Psoas muscle (tissue), 8 donors: ENCODE measurements around the gene P4HTM. TPM values are rescaled to one million over a fixed set of nuclear protein-coding genes. Genes with fewer than 3 reads are reported as not detected.

Experiments used
- ATAC-seq, 4 donors: fragments of 200-7000 bp; cut with Tn5 transposase; one replicate each; pipeline ENCODE4 v1.9.1; 2020; ENCODE audit warnings: moderate library complexity in 3 of 4, mild to moderate bottlenecking in 2 of 4
- DNase-seq, 2 donors: peaks; one replicate each; pipeline ENCODE4 v3.0.0-alpha.2; 2020
- H3K27ac ChIP-seq: fragments of 200-600 bp; one replicate; pipeline ENCODE4 v1.8.0; 2022
- H3K27me3 ChIP-seq, 3 donors: fragments of 200-600 bp in 1 of 3; one replicate each; pipeline versions ENCODE4 v1.6.1 to v1.8.0; 2013 to 2022; ENCODE audit warnings: low read length in 2 of 3, mild to moderate bottlenecking in 2 of 3, moderate library complexity in 1 of 3; ENCODE audit not compliant: insufficient read depth in 3 of 3
- H3K36me3 ChIP-seq, 2 donors: fragments of 200-600 bp in 1 of 2; one replicate each; pipeline versions ENCODE4 v1.6.1 to v1.8.0; 2013 to 2022; ENCODE audit warnings: low read depth in 1 of 2, mild to moderate bottlenecking in 1 of 2, moderate library complexity in 1 of 2; ENCODE audit not compliant: insufficient read depth in 1 of 2
- H3K4me1 ChIP-seq: fragments of 200-600 bp; one replicate; pipeline ENCODE4 v1.8.0; 2022
- H3K4me3 ChIP-seq: fragments of 200-600 bp; one replicate; pipeline ENCODE4 v1.8.0; 2022; ENCODE audit warnings: mild to moderate bottlenecking
- H3K9me3 ChIP-seq: fragments of 200-600 bp; one replicate; pipeline ENCODE4 v1.8.0; 2022
- CTCF ChIP-seq: fragments of 200-600 bp; IDR thresholded peaks from one replicate; pipeline ENCODE4 v1.8.0; 2022; ENCODE audit warnings: antibody characterized with exemption
- WGBS, 3 donors: extraction: QIAGEN DNeasy Blood & Tissue Kit; methylation state at CpG; one replicate each; pipeline versions ENCODE4 v1.1.6 to v1.1.7; 2013; 5-methylcytosine and 5-hydroxymethylcytosine counted together
- intact Hi-C, 2 donors: fragments of 100-400 bp; cut with DNase I; formaldehyde crosslinking; loops; one replicate each; pipeline versions ENCODE4 v1.11.0 to v1.14.2; 2022
- polyA plus RNA-seq, 3 donors: library from polyadenylated mRNA; stranded (reverse); fragments of 200-250 nt; gene quantifications; one replicate each; pipeline ENCODE4 v1.2.3, GENCODE V29; 2013
- total RNA-seq, 4 donors: library from RNA; stranded (reverse); fragmentation: NEBNext Ultra II Directional in 2 of 4; extraction: Animal tissue kit (Norgen Biotek cat#: 25700) in 2 of 4; gene quantifications; one replicate each; pipeline versions ENCODE4 v1.2.1 to v1.2.4, GENCODE V29; 2021 to 2023
- donor health status: healthy with polysubstance abuse.
- donor health status: DM: no; HTN: no; CAD: no; lungs with moderate emphysema.
- donor health status: Bipolar disorder and iron deficiency.
- donor health status: healthy.
- donor health status: DM: yes; HTN: yes; CAD: no.
- donor health status: DM: no; HTN: no; CAD: no.
- donor health status: DM: no; HTN: no; CAD: no.
- donor health status: DM: yes; HTN: yes; CAD: no.

The P4HTM gene
- total and polyA plus RNA-seq, 7 donors, result 4.1 to 17.0 (median 11.1) TPM

- no peak for ATAC-seq
- Histone ChIP-seq H3K27me3 (no peaks in the 10 kb centered on the region), H3K4me3 (no peak overlapping the region), H3K4me1 (peaks cover 48% of the 10 kb centered on the region), H3K36me3 (peaks cover 0 to 15% of the 10 kb centered on the region in 2 donors), H3K27ac (peak overlapping the region; percentile 67), H3K9me3 (no peaks in the 10 kb centered on the region)
- DNase-seq, result no peak
- intact Hi-C loops, result no loop called here
- no peak for TF ChIP-seq CTCF
- WGBS, 3 donors, result 67 to 83% (median 79%) methylated on average over 1 of the region's 1 CpG
Measured at GRCh38 chr3:48950051-48950450, 40.0 kb upstream of the P4HTM start.

GRCh38 chr3:48951764-48952163 lies 38.3 kb upstream of the P4HTM start:
- Histone ChIP-seq H3K4me3 (no peak overlapping the region), H3K36me3 (peaks cover 0 to 15% of the 10 kb centered on the region in 2 donors), H3K27me3 (no peaks in the 10 kb centered on the region), H3K9me3 (no peaks in the 10 kb centered on the region), H3K4me1 (peaks cover 30% of the 10 kb centered on the region), H3K27ac (peak overlapping the region; percentile 14)
- ATAC-seq (no peak), DNase-seq (no peak)
- no peak for TF ChIP-seq CTCF
- WGBS, 3 donors, result 87 to 98% (median 90%) methylated on average over 4 of the region's 4 CpGs
- intact Hi-C loops, result no loop called here

- WGBS, 3 donors, result 39 to 65% (median 41%) methylated on average over 8 of the region's 8 CpGs
- intact Hi-C loops, result no loop called here
- peak; percentile 33 to 73 (median 60) for ATAC-seq
Measured at GRCh38 chr3:48952510-48953118, 37.4 kb upstream of the P4HTM start.

GRCh38 chr3:48957006-48957705 lies 32.9 kb upstream of the P4HTM start:
- ATAC-seq (peak in 1 of 4 donors; percentile 26), DNase-seq (no peak)
- no peak for TF ChIP-seq CTCF
- H3K4me3 ChIP-seq, result no peak overlapping the region
- peak overlapping the region; percentile 27 for H3K27ac ChIP-seq
- WGBS, 3 donors, result 68 to 72% (median 69%) methylated on average over 2 of the region's 2 CpGs
- peaks cover 13% of the 10 kb centered on the region for H3K4me1 ChIP-seq
- no peaks in the 10 kb centered on the region for H3K9me3 ChIP-seq
- intact Hi-C loops, result no loop called here
- no peaks in the 10 kb centered on the region for H3K27me3 ChIP-seq
- peaks cover 0 to 43% of the 10 kb centered on the region in 2 donors for H3K36me3 ChIP-seq

More at GRCh38 chr3:48952510-48953118, 37.4 kb upstream of the P4HTM start:
- no peak overlapping the region for H3K27ac ChIP-seq
- TF ChIP-seq CTCF, result peak; percentile 42
- H3K36me3 ChIP-seq, result peaks cover 0 to 19% of the 10 kb centered on the region in 2 donors
- H3K27me3 ChIP-seq, result no peaks in the 10 kb centered on the region
- H3K4me3 ChIP-seq, result no peak overlapping the region
- no peak for DNase-seq
- no peaks in the 10 kb centered on the region for H3K9me3 ChIP-seq
- H3K4me1 ChIP-seq, result peaks cover 29% of the 10 kb centered on the region
